Testis (tissue), 3 donors: Measurements from ENCODE around the gene DEFB112. TPM values are rescaled to one million over a fixed set of nuclear protein-coding genes. Genes with fewer than 3 reads are reported as not detected.

Experiments
- DNase-seq: peaks from one replicate; pipeline ENCODE4 v3.0.0-alpha.2; 2019
- H3K27ac ChIP-seq, 2 donors: fragments of 200-600 bp; sonication (generic); one replicate each; pipeline ENCODE4 v1.5.1; 2019
- H3K27me3 ChIP-seq: fragments of 200-600 bp; sonication (generic); one replicate; pipeline ENCODE4 v1.5.1; 2019
- H3K36me3 ChIP-seq: fragments of 200-600 bp; sonication (generic); one replicate; pipeline ENCODE4 v1.5.1; 2017; ENCODE audit warnings: low read depth; ENCODE audit errors: missing control alignments
- H3K4me1 ChIP-seq: fragments of 200-600 bp; sonication (generic); one replicate; pipeline ENCODE4 v1.5.1; 2019
- H3K4me3 ChIP-seq, 2 donors: fragments of 200-600 bp; sonication (generic); one replicate each; pipeline ENCODE4 v1.5.1; 2017 to 2019
- H3K9me3 ChIP-seq: fragments of 200-600 bp; sonication (generic); one replicate; pipeline ENCODE4 v1.5.1; 2017
- CTCF ChIP-seq, 3 experiments: fragments of 450-650 bp in 2 of 3; fragments of 200-600 bp in 1 of 3; sonication (generic) in 1 of 3; IDR thresholded peaks; one replicate each; pipeline ENCODE4 v1.5.1; 2016 to 2019; ENCODE audit warnings: antibody characterized with exemption in 3 of 3, mild to moderate bottlenecking in 2 of 3, moderate library complexity in 1 of 3
- POLR2A ChIP-seq: fragments of 450-650 bp; IDR thresholded peaks from one replicate; pipeline ENCODE4 v1.6.1; 2017; ENCODE audit warnings: antibody characterized with exemption, mild to moderate bottlenecking, moderate library complexity
- WGBS, 2 donors: methylation state at CpG; one replicate each; pipeline ENCODE4 v1.1.5; 2018; 5-methylcytosine and 5-hydroxymethylcytosine counted together
- intact Hi-C: fragments of 100-400 bp; cut with DNase I; formaldehyde crosslinking; loops from one replicate; pipeline ENCODE4 v1.15.1; 2023; ENCODE audit warnings: low total_unique reads
- polyA plus RNA-seq: library from polyadenylated mRNA; stranded (reverse); fragments of 350-450 nt; fragmentation: Illumina TruSeq; extraction: RNeasy Lipid Tissue Mini Kit (QIAGEN cat#74804); gene quantifications from one replicate; pipeline ENCODE4 v1.2.3, GENCODE V29; 2014; ENCODE audit warnings: low read depth, low replicate concordance; ENCODE audit not compliant: insufficient read depth
- total RNA-seq, 2 donors: library from RNA; depleted of rRNA; stranded (reverse); fragments of >200 nt; gene quantifications; one replicate each; pipeline ENCODE4 v1.2.3, GENCODE V29; 2016

DEFB112 gene
- total and polyA plus RNA-seq, 3 donors from 2014 or later, result not detected

GRCh38 chr6:50093116-50093937, 43.6 kb upstream of the DEFB112 start:
- Histone ChIP-seq H3K4me3 (no peak overlapping the region), H3K27me3 (no peaks in the 10 kb centered on the region), H3K4me1 (no peaks in the 10 kb centered on the region), H3K27ac (no peak overlapping the region), H3K36me3 (no peaks in the 10 kb centered on the region), H3K9me3 (no peaks in the 10 kb centered on the region)
- TF ChIP-seq CTCF (IDR thresholded peaks at IDR 0.05) (no peak), POLR2A (no peak)
- WGBS, 2 donors, result 73 to 85% methylated on average over 7 of the region's 7 CpGs
- intact Hi-C loops, result no loop called here
- DNase-seq, result no peak

- H3K4me3 ChIP-seq, result no peak overlapping the region
These were observed 41.9 kb upstream of the DEFB112 start for GRCh38 chr6:50091641-50092040.

GRCh38 chr6:50089911-50090310, 40.2 kb upstream of the DEFB112 start:
- H3K27me3 ChIP-seq, result no peaks in the 10 kb centered on the region
- no peaks in the 10 kb centered on the region for H3K36me3 ChIP-seq
- no peaks in the 10 kb centered on the region for H3K9me3 ChIP-seq
- no peak overlapping the region for H3K4me3 ChIP-seq
- WGBS, 2 donors, result 79 to 83% methylated on average over 2 of the region's 2 CpGs
- intact Hi-C loops, result no loop called here
- DNase-seq, result no peak
- no peaks in the 10 kb centered on the region for H3K4me1 ChIP-seq
- no peak overlapping the region for H3K27ac ChIP-seq
- TF ChIP-seq POLR2A (no peak), CTCF (IDR thresholded peaks at IDR 0.05) (no peak)

More at GRCh38 chr6:50091641-50092040, 41.9 kb upstream of the DEFB112 start:
- H3K36me3 ChIP-seq, result no peaks in the 10 kb centered on the region
- no peaks in the 10 kb centered on the region for H3K27me3 ChIP-seq
- 49 to 50% methylated on average over 1 of the region's 1 CpG for WGBS, 2 donors
- TF ChIP-seq POLR2A (no peak), CTCF (IDR thresholded peaks at IDR 0.05) (no peak)
- DNase-seq, result no peak
- no peaks in the 10 kb centered on the region for H3K4me1 ChIP-seq
- H3K9me3 ChIP-seq, result no peaks in the 10 kb centered on the region
- no peak overlapping the region for H3K27ac ChIP-seq
- intact Hi-C loops, result no loop called here

GRCh38 chr6:50087231-50087954, 37.7 kb upstream of the DEFB112 start:
- Histone ChIP-seq H3K4me1 (no peaks in the 10 kb centered on the region), H3K27me3 (no peaks in the 10 kb centered on the region), H3K9me3 (no peaks in the 10 kb centered on the region), H3K4me3 (no peak overlapping the region), H3K27ac (no peak overlapping the region), H3K36me3 (no peaks in the 10 kb centered on the region)
- WGBS, 2 donors, result 64 to 75% methylated on average over 2 of the region's 2 CpGs
- TF ChIP-seq POLR2A, result no peak
- no peak for TF ChIP-seq CTCF (IDR thresholded peaks at IDR 0.05)
- DNase-seq, result no peak
- intact Hi-C loops, result no loop called here
